ENCODE results near the gene E2F8. TPM values are rescaled to one million over a fixed set of nuclear protein-coding genes. Genes with fewer than 3 reads are reported as not detected.

Gene E2F8
- total RNA-seq, 1 donor from 2014 or later, result 0.27 TPM

GRCh38 chr11:19268909-19269308 lies 28.2 kb upstream of the E2F8 start:
- TF ChIP-seq EZH2 (IDR thresholded peaks at IDR 0.05; ENCODE audit: insufficient read depth, low read length), result no peak
- TF ChIP-seq CTCF (IDR thresholded peaks at IDR 0.05; ENCODE audit: insufficient read depth, low read depth, low read length), result no peak
- no peak overlapping the region for H3K27ac ChIP-seq (ENCODE audit: low read depth, low read length)
- no peaks in the 10 kb centered on the region for H3K9me3 ChIP-seq (ENCODE audit: insufficient read depth, low read depth, low read length)
- peaks cover 14% of the 10 kb centered on the region for H3K27me3 ChIP-seq (ENCODE audit: insufficient read depth, low read length)
- no peaks in the 10 kb centered on the region for H3K4me1 ChIP-seq (ENCODE audit: insufficient read depth, low read length)
- no peak overlapping the region for H2AFZ ChIP-seq (ENCODE audit: low read depth, low read length)
- H4K20me1 ChIP-seq (ENCODE audit: insufficient read depth, low read length), result no peaks in the 10 kb centered on the region
- no peak overlapping the region for H3K4me3 Mint-ChIP-seq (ENCODE audit: unreplicated experiment)
- peaks cover 39% of the 10 kb centered on the region for H3K27me3 Mint-ChIP-seq (ENCODE audit: low read depth, unreplicated experiment)
- H3K36me3 Mint-ChIP-seq (ENCODE audit: low read depth, unreplicated experiment), result no peaks in the 10 kb centered on the region
- no peak overlapping the region for H3K4me3 ChIP-seq (ENCODE audit: insufficient read depth, low read depth, low read length)
- no peaks in the 10 kb centered on the region for H3K9me3 Mint-ChIP-seq (ENCODE audit: unreplicated experiment)
- no peaks in the 10 kb centered on the region for H3K4me1 Mint-ChIP-seq (ENCODE audit: low read depth, unreplicated experiment)
- FAIRE-seq (no peak), DNase-seq (ENCODE audit: low read depth) (no peak)
- no peak overlapping the region for H3K4me2 ChIP-seq (ENCODE audit: low read length)
- no peak overlapping the region for H3K9ac ChIP-seq (ENCODE audit: low read length)
- no peaks in the 10 kb centered on the region for H3K36me3 ChIP-seq (ENCODE audit: insufficient read depth, low read length)
- H3K79me2 ChIP-seq (ENCODE audit: insufficient read depth, low read length), result no peaks in the 10 kb centered on the region
- no peak overlapping the region for H3K27ac Mint-ChIP-seq (ENCODE audit: unreplicated experiment)

DNA sequence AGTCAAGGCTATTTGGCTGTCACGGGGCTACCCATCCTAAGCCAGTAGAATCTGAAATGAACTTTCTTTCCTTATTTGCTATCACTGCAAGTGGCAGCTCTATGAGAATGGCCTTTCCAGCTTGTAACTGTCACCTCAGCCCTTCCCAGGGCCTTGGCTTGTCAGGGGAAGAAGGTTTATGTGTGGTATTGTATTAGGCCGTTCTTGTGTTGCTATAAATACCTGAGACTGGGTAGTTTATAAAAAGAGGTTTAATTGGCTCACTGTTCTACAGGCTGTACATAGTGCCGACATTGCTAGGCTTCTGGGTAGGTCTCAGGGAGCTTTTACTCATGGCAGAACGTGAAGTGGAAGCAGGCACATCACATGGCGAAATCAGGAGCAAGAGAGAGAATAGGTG lies 26.8 kb upstream of the E2F8 start:
- Histone ChIP-seq H3K79me2 (ENCODE audit: insufficient read depth, low read length) (no peaks in the 10 kb centered on the region), H4K20me1 (ENCODE audit: insufficient read depth, low read length) (no peaks in the 10 kb centered on the region), H3K36me3 (ENCODE audit: insufficient read depth, low read length) (no peaks in the 10 kb centered on the region), H2AFZ (ENCODE audit: low read depth, low read length) (no peak overlapping the region), H3K4me1 (ENCODE audit: insufficient read depth, low read length) (no peaks in the 10 kb centered on the region), H3K9ac (ENCODE audit: low read length) (no peak overlapping the region), H3K27ac (ENCODE audit: low read depth, low read length) (no peak overlapping the region), H3K9me3 (ENCODE audit: insufficient read depth, low read depth, low read length) (no peaks in the 10 kb centered on the region), H3K4me3 (ENCODE audit: insufficient read depth, low read depth, low read length) (no peak overlapping the region), H3K4me2 (ENCODE audit: low read length) (no peak overlapping the region), H3K27me3 (ENCODE audit: insufficient read depth, low read length) (peaks cover 16% of the 10 kb centered on the region)
- DNase-seq (ENCODE audit: low read depth), result no peak
- no peaks in the 10 kb centered on the region for H3K9me3 Mint-ChIP-seq (ENCODE audit: unreplicated experiment)
- no peak overlapping the region for H3K27ac Mint-ChIP-seq (ENCODE audit: unreplicated experiment)
- TF ChIP-seq CTCF (IDR thresholded peaks at IDR 0.05; ENCODE audit: insufficient read depth, low read depth, low read length), result no peak
- TF ChIP-seq EZH2 (IDR thresholded peaks at IDR 0.05; ENCODE audit: insufficient read depth, low read length), result no peak
- H3K4me3 Mint-ChIP-seq (ENCODE audit: unreplicated experiment), result no peak overlapping the region
- H3K36me3 Mint-ChIP-seq (ENCODE audit: low read depth, unreplicated experiment), result no peaks in the 10 kb centered on the region
- H3K4me1 Mint-ChIP-seq (ENCODE audit: low read depth, unreplicated experiment), result no peaks in the 10 kb centered on the region
- FAIRE-seq, result no peak
- peaks cover 42% of the 10 kb centered on the region for H3K27me3 Mint-ChIP-seq (ENCODE audit: low read depth, unreplicated experiment)

DNA sequence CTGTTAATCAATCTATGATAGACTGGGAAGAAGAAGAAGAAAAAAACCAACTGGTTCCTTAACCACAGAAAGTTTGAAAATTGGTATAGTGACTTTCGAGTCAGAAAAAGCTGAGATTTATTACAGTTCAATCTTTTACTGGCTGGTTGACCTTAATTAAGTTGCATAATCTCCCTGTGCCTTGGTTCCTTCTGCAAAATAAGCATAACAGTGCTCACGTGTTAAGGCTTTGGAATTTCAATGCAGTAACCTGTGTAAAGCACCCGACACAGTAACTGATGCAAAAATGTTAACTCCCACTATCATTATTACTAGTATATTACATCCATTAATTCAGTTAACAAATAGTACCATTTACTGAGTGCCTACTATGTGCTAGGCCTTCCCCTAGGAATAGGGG lies 22.6 kb upstream of the E2F8 start:
- TF ChIP-seq EZH2 (IDR thresholded peaks at IDR 0.05; ENCODE audit: insufficient read depth, low read length) (no peak), CTCF (IDR thresholded peaks at IDR 0.05; ENCODE audit: insufficient read depth, low read depth, low read length) (no peak)
- Mint-ChIP-seq H3K9me3 (ENCODE audit: unreplicated experiment) (no peaks in the 10 kb centered on the region), H3K36me3 (ENCODE audit: low read depth, unreplicated experiment) (no peaks in the 10 kb centered on the region), H3K27me3 (ENCODE audit: low read depth, unreplicated experiment) (peaks cover 23% of the 10 kb centered on the region), H3K4me1 (ENCODE audit: low read depth, unreplicated experiment) (peaks cover 3% of the 10 kb centered on the region), H3K27ac (ENCODE audit: unreplicated experiment) (no peak overlapping the region), H3K4me3 (ENCODE audit: unreplicated experiment) (no peak overlapping the region)
- Histone ChIP-seq H3K4me1 (ENCODE audit: insufficient read depth, low read length) (no peaks in the 10 kb centered on the region), H3K4me3 (ENCODE audit: insufficient read depth, low read depth, low read length) (no peak overlapping the region), H3K79me2 (ENCODE audit: insufficient read depth, low read length) (no peaks in the 10 kb centered on the region), H3K9me3 (ENCODE audit: insufficient read depth, low read depth, low read length) (no peaks in the 10 kb centered on the region), H3K27me3 (ENCODE audit: insufficient read depth, low read length) (peaks cover 8% of the 10 kb centered on the region), H3K27ac (ENCODE audit: low read depth, low read length) (no peak overlapping the region), H3K4me2 (ENCODE audit: low read length) (no peak overlapping the region), H3K9ac (ENCODE audit: low read length) (no peak overlapping the region), H4K20me1 (ENCODE audit: insufficient read depth, low read length) (no peaks in the 10 kb centered on the region), H3K36me3 (ENCODE audit: insufficient read depth, low read length) (no peaks in the 10 kb centered on the region), H2AFZ (ENCODE audit: low read depth, low read length) (no peak overlapping the region)
- DNase-seq (ENCODE audit: low read depth), result no peak
- FAIRE-seq, result no peak
